Measurements from ENCODE around the gene UGT1A9.
A peak's percentile ranks its signal among the peaks of the same experiment; 100 is the strongest.

UGT1A9 gene

GRCh38 chr2:233817361-233817911, 145.7 kb downstream of the UGT1A9 start:
- DNase-seq (ENCODE audit: low read depth): peak; percentile 40

- DNase-seq (ENCODE audit: low read depth): no peak
These were observed 146.4 kb downstream of the UGT1A9 start for GRCh38 chr2:233817995-233818638.

GRCh38 chr2:233818639-233819621, 147.2 kb downstream of the UGT1A9 start:
- DNase-seq (ENCODE audit: low read depth): no peak

GRCh38 chr2:233819884-233820773, 148.4 kb downstream of the UGT1A9 start:
- DNase-seq (ENCODE audit: low read depth): no peak

- no peak for DNase-seq (ENCODE audit: low read depth)
These were observed 149.0 kb downstream of the UGT1A9 start for GRCh38 chr2:233820774-233821105.

- no peak for DNase-seq (ENCODE audit: low read depth)
These were observed 149.5 kb downstream of the UGT1A9 start for GRCh38 chr2:233821196-233821595.

- no peak for DNase-seq (ENCODE audit: low read depth)
These were observed 150.0 kb downstream of the UGT1A9 start for GRCh38 chr2:233821709-233822100.

GRCh38 chr2:233822101-233822771, 150.5 kb downstream of the UGT1A9 start:
- DNase-seq (ENCODE audit: low read depth): no peak

All from EH (cell line).